ENCODE data around the gene COL4A1.

DNA sequence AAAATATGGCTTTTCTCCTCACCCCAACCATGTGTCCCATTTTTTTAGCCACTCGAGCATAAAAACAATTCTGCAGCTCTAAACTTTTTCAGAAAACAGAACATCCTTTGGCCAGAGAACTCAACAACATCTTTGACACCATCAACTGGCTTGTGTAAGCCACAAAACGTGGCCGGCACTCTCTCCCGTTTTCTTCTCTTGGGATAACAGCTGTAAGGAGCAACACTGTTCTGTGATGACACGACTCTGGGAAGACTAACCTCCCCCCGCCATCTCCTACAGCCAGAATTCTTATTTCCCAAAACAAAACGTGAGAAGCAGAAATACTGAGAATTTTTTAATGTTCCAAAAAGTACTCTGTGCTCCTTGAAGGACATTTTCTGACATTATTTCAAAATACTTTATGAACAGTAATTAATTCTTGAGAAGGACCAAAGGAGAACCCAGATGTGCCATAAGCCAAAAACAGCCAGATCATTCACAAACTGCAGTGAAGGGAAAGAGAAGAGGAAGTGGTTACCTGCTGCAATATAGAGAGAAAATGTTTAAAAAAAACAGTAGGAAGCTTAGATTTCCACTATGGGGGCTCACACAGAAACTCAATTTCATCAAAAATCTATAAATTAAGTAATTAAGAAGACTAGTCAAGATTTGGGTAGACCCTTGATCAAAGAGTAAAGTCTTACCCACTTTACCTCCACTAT, 25.8 kb downstream of the COL4A1 start:
- TF ChIP-seq SUZ12 (IDR thresholded peaks at IDR 0.05) (no peak), ELF4 (IDR thresholded peaks at IDR 0.05) (no peak), FOXK2 (IDR thresholded peaks at IDR 0.05) (no peak), FOXM1 (IDR thresholded peaks at IDR 0.05; ENCODE audit: borderline replicate concordance) (no peak), HDGF (IDR thresholded peaks at IDR 0.05; ENCODE audit: borderline replicate concordance) (no peak), FOXA1 (IDR thresholded peaks at IDR 0.05) (no peak), ARNT (IDR thresholded peaks at IDR 0.05) (no peak), SP1 (IDR thresholded peaks at IDR 0.05) (no peak), TARDBP (IDR thresholded peaks at IDR 0.05) (no peak)
- TF ChIP-seq, protein P1, sequence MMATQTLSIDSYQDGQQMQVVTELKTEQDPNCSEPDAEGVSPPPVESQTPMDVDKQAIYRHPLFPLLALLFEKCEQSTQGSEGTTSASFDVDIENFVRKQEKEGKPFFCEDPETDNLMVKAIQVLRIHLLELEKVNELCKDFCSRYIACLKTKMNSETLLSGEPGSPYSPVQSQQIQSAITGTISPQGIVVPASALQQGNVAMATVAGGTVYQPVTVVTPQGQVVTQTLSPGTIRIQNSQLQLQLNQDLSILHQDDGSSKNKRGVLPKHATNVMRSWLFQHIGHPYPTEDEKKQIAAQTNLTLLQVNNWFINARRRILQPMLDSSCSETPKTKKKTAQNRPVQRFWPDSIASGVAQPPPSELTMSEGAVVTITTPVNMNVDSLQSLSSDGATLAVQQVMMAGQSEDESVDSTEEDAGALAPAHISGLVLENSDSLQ (IDR thresholded peaks at IDR 0.05), result no peak

All from HEK293T (cell line).